Right cardiac atrium (tissue), 5 donors: ENCODE results near the gene GNB4. TPM values are rescaled to one million over a fixed set of nuclear protein-coding genes. Genes with fewer than 3 reads are reported as not detected.
A peak's percentile ranks its signal among the peaks of the same experiment; 100 is the strongest.

ENCODE experiments used
- ATAC-seq, 2 donors: fragments of 200-7000 bp; cut with Tn5 transposase; one replicate each; pipeline versions ENCODE4 v1.8.0 to v1.9.1; 2020; ENCODE audit warnings: moderate library complexity in 2 of 2, mild to moderate bottlenecking in 1 of 2
- DNase-seq, 3 donors: peaks; one replicate each; pipeline ENCODE4 v3.0.0-alpha.2; 2020
- H3K27ac ChIP-seq: one replicate; pipeline ENCODE4 v1.5.1; 2013; ENCODE audit warnings: mild to moderate bottlenecking, low read length, control low read depth, moderate library complexity
- H3K27me3 ChIP-seq: one replicate; pipeline ENCODE4 v1.6.1; 2013; ENCODE audit not compliant: control insufficient read depth, insufficient read depth
- H3K4me1 ChIP-seq: one replicate; pipeline ENCODE4 v1.6.1; 2013; ENCODE audit warnings: low read length; ENCODE audit not compliant: control insufficient read depth, insufficient read depth
- H3K4me3 ChIP-seq: one replicate; pipeline ENCODE4 v1.5.1; 2013; ENCODE audit warnings: low read length, control low read depth
- H3K9me3 ChIP-seq: one replicate; pipeline ENCODE4 v1.6.1; 2013; ENCODE audit warnings: low read length; ENCODE audit not compliant: control insufficient read depth
- WGBS: extraction: QIAGEN DNeasy Blood & Tissue Kit; methylation state at CpG from one replicate; pipeline ENCODE4 v1.1.7; 2013; 5-methylcytosine and 5-hydroxymethylcytosine counted together
- intact Hi-C, 4 donors: fragments of 100-400 bp; cut with DNase I; formaldehyde crosslinking; loops; one replicate each; pipeline versions ENCODE4 v1.11.0 to v1.14.0; 2022 to 2023
- polyA plus RNA-seq: library from polyadenylated mRNA; stranded (reverse); fragments of 200-250 nt; gene quantifications from one replicate; pipeline ENCODE4 v1.2.3, GENCODE V29; 2013
- total RNA-seq, 4 donors: library from RNA; stranded (reverse); fragmentation: NEBNext Ultra II Directional; extraction: Animal tissue kit (Norgen Biotek cat#: 25700); gene quantifications; one replicate each; pipeline ENCODE4 v1.2.1, GENCODE V29; 2021
- donor health status: healthy with polysubstance abuse.
- donor health status: DM: no; HTN: yes; CAD: no.
- donor health status: DM: no; HTN: no; CAD: no.
- donor health status: DM: no; HTN: yes; CAD: no; lungs with severe emphysema.
- donor health status: DM: yes; HTN: yes; CAD: no.

Gene GNB4
- total and polyA plus RNA-seq, 5 donors = 10.5 to 67.3 (median 16.9) TPM

DNA sequence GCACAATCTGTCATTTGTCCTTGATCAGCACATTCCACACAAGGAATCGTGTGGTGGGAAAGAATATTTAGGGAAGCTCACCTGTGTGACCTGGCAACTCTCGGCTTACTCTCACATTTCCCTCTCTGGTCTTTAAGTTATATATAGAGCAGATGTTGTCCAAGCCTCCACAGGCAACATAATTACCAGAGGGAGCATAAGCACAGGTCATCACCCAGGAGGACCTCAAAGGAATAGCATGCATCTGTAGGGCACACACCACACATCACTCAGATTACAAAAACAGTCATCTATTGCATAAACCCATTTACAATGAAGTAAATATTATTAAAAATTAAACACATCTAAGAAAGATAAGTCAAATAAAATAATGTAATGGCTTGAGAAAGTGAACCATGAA is 36.5 kb downstream of the GNB4 start:
- no peaks in the 10 kb centered on the region for H3K9me3 ChIP-seq
- ATAC-seq = peak in 1 of 2 donors; percentile 26
- 79% methylated on average over 2 of the region's 2 CpGs for WGBS
- no peak for DNase-seq
- peaks cover 3% of the 10 kb centered on the region for H3K4me1 ChIP-seq
- H3K27me3 ChIP-seq = no peaks in the 10 kb centered on the region
- peak overlapping the region; percentile 45 for H3K27ac ChIP-seq
- intact Hi-C loops = no loop called here
- H3K4me3 ChIP-seq = no peak overlapping the region

DNA sequence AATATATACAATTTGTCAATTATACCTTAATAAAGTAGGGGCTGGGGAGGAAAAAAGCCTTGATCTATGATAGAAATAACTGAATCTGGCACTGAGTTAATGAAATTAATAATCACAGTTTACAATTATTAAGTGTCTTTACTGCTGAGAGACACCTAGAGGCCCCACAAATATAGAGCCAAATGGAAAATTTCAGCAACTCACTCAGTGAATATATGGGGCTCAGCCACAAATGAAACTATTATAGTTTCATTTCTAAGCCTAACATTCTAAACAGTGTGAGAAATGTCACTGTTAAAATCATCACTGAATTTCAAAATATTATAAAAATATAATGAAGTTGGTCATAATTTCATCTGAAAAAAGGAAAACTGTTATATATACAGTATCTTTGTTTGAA is 40.3 kb downstream of the GNB4 start:
- Histone ChIP-seq H3K27me3 (no peaks in the 10 kb centered on the region), H3K9me3 (no peaks in the 10 kb centered on the region), H3K4me3 (no peak overlapping the region), H3K27ac (no peak overlapping the region), H3K4me1 (peaks cover 3% of the 10 kb centered on the region)
- intact Hi-C loops = no loop called here
- ATAC-seq (no peak), DNase-seq (no peak)

DNA sequence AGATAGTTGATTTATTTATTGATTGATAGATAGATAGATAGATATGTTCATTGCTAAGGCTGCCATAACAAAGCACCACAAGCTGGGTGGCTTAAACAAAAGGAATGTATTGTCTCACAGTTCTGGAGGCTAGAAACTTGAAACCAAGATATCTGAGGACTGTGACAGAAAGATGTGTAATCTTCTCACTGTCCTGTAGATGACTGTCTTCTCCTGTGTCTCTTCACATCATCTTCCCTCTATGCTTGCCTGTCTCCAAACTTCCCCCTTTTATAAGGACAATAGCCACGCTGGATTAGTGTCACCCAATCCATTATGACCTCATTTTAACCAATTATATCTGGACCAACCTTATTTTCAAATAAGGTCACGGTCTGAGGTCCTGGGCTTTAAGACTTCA is 40.9 kb downstream of the GNB4 start:
- no peak for ATAC-seq
- no peak for DNase-seq
- H3K27ac ChIP-seq = no peak overlapping the region
- peaks cover 3% of the 10 kb centered on the region for H3K4me1 ChIP-seq
- intact Hi-C loops = no loop called here
- WGBS = 87% methylated on average over 2 of the region's 2 CpGs
- H3K9me3 ChIP-seq = no peaks in the 10 kb centered on the region
- no peak overlapping the region for H3K4me3 ChIP-seq
- no peaks in the 10 kb centered on the region for H3K27me3 ChIP-seq

DNA sequence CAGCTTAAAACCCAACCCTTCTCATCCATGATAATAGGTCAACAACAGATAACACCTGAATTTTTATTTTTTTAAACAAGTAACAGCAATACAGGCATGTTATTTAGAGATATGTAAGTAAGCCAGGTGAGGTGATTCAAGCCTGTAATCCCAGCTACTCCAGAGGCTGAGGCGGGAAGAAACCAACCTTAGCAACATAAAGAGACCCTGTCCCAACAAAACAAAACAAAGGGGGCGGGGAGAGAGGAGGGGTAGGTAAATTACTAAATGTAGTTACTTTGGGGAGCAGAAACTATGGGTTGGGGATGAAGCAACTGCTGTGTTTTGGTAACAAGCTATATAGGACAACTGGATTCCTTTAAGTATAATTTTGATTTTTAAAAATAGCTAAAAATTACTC is 47.0 kb downstream of the GNB4 start:
- H3K9me3 ChIP-seq = no peaks in the 10 kb centered on the region
- intact Hi-C loops = no loop called here
- no peaks in the 10 kb centered on the region for H3K4me1 ChIP-seq
- DNase-seq (no peak), ATAC-seq (no peak)
- H3K27me3 ChIP-seq = no peaks in the 10 kb centered on the region
- 94% methylated on average over 2 of the region's 2 CpGs for WGBS
- H3K27ac ChIP-seq = no peak overlapping the region
- no peak overlapping the region for H3K4me3 ChIP-seq

DNA sequence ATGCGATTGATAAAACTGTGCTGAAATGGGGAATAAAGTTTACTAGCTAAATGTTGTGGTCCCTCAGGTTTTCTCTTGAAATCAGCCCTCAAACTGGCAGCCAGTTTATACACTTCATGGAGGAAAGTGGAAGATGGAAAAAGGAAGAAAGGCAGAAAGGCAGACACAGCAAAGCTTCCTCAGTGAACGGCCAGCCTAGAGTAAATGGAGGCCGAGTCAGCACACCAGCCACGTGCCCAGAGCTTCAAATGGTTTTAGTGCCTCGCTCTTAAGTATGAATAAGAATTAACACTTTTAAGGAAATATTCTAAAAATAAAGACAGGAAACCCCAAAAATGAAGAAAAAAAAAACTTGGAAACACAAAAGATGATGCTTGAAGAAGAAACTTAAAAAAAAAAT is 48.3 kb downstream of the GNB4 start:
- DNase-seq = no peak
- WGBS = 70% methylated on average over 5 of the region's 5 CpGs
- no peak for ATAC-seq
- H3K4me3 ChIP-seq = no peak overlapping the region
- no peak overlapping the region for H3K27ac ChIP-seq
- H3K27me3 ChIP-seq = no peaks in the 10 kb centered on the region
- H3K9me3 ChIP-seq = no peaks in the 10 kb centered on the region
- intact Hi-C loops = no loop called here
- no peaks in the 10 kb centered on the region for H3K4me1 ChIP-seq

DNA sequence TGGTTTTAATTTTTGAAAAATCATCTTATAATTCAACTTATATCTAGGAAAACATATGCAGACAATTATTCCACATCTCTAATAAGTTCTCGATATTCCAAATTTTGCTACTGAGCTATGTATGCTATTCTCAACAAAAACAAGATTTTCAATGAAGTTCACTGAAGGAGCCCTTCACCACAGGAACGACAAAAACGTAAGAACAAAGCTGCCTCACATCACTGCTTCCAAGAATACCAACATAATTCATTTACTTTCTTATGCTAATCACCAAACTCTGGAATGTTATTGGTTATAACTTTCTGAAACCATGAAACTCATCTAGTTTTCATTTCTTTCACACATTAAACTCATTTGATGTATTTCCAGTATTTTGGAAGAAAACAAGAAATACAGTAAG is 49.7 kb downstream of the GNB4 start:
- H3K27ac ChIP-seq = no peak overlapping the region
- no peak overlapping the region for H3K4me3 ChIP-seq
- intact Hi-C loops = no loop called here
- WGBS = 81% methylated on average over 3 of the region's 3 CpGs
- no peaks in the 10 kb centered on the region for H3K9me3 ChIP-seq
- H3K27me3 ChIP-seq = no peaks in the 10 kb centered on the region
- DNase-seq (no peak), ATAC-seq (no peak)
- no peaks in the 10 kb centered on the region for H3K4me1 ChIP-seq

DNA sequence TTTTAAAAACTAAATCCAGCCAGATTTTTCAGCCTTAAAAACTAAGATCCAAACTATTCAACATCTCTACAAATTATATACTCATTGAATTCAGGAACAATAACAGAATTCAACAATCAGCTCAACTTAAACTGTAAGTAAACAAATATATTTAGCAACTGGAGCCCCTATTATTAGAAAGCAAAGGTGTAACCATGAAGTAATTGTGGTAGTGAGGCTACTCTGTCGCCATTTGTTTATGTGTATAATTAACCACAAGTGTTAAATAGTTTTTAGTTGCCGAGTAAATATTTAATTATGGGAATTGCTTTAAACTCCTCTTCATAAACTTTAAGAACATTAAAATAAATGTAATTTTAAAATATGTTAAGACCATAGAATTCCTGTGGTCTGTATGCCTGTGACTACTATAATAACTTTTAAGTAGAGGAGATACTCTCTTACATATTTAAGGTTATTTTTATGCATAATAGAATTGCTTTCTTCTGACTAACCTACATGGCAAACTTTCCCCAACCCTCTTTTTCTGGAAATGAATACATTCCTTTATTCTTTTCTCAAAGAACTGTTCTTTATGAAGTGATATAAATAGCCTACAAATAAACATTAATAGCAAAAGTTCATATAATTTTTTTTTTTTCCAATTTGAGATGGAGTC is 52.6 kb downstream of the GNB4 start:
- 75% methylated on average over 2 of the region's 2 CpGs for WGBS
- Histone ChIP-seq H3K4me3 (no peak overlapping the region), H3K4me1 (no peaks in the 10 kb centered on the region), H3K9me3 (no peaks in the 10 kb centered on the region), H3K27me3 (no peaks in the 10 kb centered on the region), H3K27ac (no peak overlapping the region)
- ATAC-seq (no peak), DNase-seq (no peak)
- intact Hi-C loops = no loop called here

DNA sequence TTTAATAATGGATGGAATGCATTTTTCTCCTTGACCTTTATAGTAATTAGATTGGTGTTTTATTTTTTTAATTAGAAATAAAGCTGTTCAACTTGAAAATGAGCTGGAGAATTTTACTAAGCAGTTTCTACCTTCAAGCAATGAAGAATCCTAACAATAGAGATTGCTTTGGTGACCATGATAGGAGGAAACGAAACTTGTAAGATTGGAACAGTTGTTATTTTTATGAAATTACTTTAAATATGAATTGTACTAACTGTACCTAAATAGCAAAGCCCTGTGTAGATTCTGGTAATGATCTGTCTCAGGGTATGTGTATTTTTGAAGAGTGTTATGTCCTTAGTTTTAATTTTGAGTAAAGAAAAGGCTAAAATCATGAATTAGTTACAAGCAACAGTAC is 59.4 kb downstream of the GNB4 start:
- Histone ChIP-seq H3K4me3 (no peak overlapping the region), H3K9me3 (no peaks in the 10 kb centered on the region), H3K4me1 (no peaks in the 10 kb centered on the region), H3K27ac (no peak overlapping the region), H3K27me3 (no peaks in the 10 kb centered on the region)
- WGBS = 85% methylated on average over 1 of the region's 1 CpG
- ATAC-seq = no peak
- no peak for DNase-seq
- intact Hi-C loops = no loop called here

DNA sequence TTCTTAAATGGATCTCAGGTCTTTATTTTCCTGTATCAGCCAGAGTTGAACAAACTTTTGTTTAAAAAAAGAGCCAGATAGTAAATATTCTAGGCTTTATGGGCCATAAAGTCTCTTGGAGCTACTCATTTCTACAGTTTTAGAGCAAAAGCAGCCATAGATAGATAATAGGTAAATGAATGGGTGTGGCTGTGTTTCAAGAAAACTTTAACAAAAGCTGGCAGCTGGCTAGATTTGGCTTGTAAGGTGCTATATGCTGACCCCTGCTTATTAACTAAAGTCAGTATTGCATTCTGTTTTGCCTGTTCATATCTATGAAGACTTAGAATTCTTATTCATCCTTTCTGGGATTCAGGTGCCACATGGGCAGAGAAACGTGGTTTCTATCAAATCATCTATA is 74.8 kb downstream of the GNB4 start:
- Histone ChIP-seq H3K4me3 (no peak overlapping the region), H3K27ac (no peak overlapping the region), H3K27me3 (no peaks in the 10 kb centered on the region), H3K9me3 (no peaks in the 10 kb centered on the region), H3K4me1 (no peaks in the 10 kb centered on the region)
- intact Hi-C loops = no loop called here
- ATAC-seq (no peak), DNase-seq (no peak)
- 91% methylated on average over 1 of the region's 1 CpG for WGBS

DNA sequence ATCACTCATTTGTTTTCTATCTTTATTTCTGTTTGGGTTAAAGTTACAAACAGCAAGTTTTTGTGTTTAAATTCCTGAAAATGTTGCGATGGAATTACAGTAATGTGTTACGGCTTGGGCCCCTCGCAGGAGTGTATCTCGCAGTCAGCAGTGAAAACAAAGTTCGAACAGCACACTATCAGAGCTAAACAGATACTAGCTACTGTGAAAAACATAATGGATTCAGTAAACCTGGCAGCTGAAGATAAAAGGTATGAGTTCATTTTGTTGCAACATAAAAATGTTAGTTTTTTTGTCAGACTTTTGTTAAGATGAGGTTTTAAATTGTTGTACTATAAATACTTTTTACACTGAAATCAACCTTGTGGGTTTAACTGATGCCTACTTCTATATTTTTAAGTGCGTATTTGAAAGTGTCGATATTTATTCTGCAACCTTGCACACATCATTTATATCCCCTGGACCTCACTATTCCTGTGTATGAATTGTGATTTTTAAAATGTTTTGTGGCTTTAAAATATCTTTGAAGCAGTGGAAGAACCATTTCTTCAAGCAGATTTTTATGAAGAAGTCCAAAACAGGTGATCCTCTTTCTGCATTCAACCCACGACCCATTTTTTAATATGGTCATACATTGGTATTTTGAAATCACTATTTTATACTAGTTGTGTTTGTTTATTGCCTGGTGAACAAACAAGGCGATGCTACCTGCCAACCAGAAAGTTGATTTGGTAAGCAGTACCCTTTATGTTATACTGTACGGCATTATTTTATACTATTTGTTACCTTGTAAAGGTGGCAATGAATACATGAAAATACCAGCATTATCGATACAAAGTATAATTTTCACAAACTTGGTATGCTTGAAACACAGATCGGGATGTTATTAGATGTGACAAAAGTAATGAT is 75.9 kb downstream of the GNB4 start:
- H3K4me1 ChIP-seq = no peaks in the 10 kb centered on the region
- DNase-seq = no peak
- H3K4me3 ChIP-seq = no peak overlapping the region
- H3K9me3 ChIP-seq = no peaks in the 10 kb centered on the region
- H3K27me3 ChIP-seq = no peaks in the 10 kb centered on the region
- ATAC-seq = no peak
- 89% methylated on average over 12 of the region's 12 CpGs for WGBS
- intact Hi-C loops = no loop called here
- H3K27ac ChIP-seq = no peak overlapping the region

DNA sequence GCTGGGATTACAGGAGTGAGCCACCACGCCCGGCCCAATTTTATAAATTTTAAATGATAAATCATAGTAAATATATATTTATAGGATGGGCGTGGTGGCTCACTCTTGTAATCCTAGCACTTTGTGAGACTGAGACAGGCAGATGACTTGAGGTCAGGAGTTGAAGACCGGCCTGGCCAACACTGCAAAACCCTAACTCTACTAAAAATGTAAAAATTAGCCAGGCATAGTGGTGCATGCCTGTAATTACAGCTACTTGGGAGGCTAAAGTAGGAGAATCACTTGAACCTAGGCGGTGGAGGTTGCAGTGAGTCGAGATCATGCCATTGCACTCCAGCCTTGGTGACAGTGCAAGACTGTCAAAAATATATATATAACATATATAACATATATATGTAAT is 77.3 kb downstream of the GNB4 start:
- DNase-seq = no peak
- intact Hi-C loops = no loop called here
- WGBS = 98% methylated on average over 6 of the region's 6 CpGs
- Histone ChIP-seq H3K4me1 (no peaks in the 10 kb centered on the region), H3K9me3 (no peaks in the 10 kb centered on the region), H3K4me3 (no peak overlapping the region), H3K27ac (no peak overlapping the region), H3K27me3 (no peaks in the 10 kb centered on the region)
- ATAC-seq = no peak
